Cardiac muscle cell (in vitro differentiated cells and primary cell): ENCODE data around the gene RNF40. TPM values are rescaled to one million over a fixed set of nuclear protein-coding genes. Genes with fewer than 3 reads are reported as not detected.

Experiments used
- DNase-seq, 2 donors: peaks; one replicate each; pipeline versions ENCODE4 v3.0.0 to v3.0.0-alpha.2; 2010 to 2017; ENCODE audit warnings: low read depth in 1 of 2, low spot score in 1 of 2
- H3K27ac ChIP-seq: fragments of 200-600 bp; sonication (generic); 2 replicates; pipeline ENCODE4 v1.5.1; 2016
- H3K27me3 ChIP-seq: fragments of 200-600 bp; sonication (generic); 2 replicates; pipeline ENCODE4 v1.6.0; 2016; ENCODE audit warnings: control low read depth
- H3K36me3 ChIP-seq: fragments of 200-600 bp; sonication (generic); 2 replicates; pipeline ENCODE4 v1.5.1; 2016; ENCODE audit warnings: control low read depth
- H3K4me1 ChIP-seq: fragments of 200-600 bp; sonication (generic); 2 replicates; pipeline ENCODE4 v1.8.1; 2017; ENCODE audit warnings: low read depth, mild to moderate bottlenecking, mixed run types
- H3K4me3 ChIP-seq: fragments of 200-600 bp; sonication (generic); 2 replicates; pipeline ENCODE4 v1.5.1; 2016; ENCODE audit warnings: mild to moderate bottlenecking
- H3K9me3 ChIP-seq: fragments of 200-600 bp; sonication (generic); 2 replicates; pipeline ENCODE4 v1.5.1; 2017; ENCODE audit warnings: low read depth, mild to moderate bottlenecking, control low read depth
- polyA plus RNA-seq: library from polyadenylated mRNA; unstranded; fragments of >200 nt; fragmentation: Nextera tagmentation; extraction: Ambion mirVana; gene quantifications from 2 replicates; pipeline ENCODE4 v1.2.1, GENCODE V29; 2016
- total RNA-seq: library from RNA; depleted of rRNA; stranded (reverse); fragments of >200 nt; gene quantifications from 2 replicates; pipeline ENCODE4 v1.2.3, GENCODE V29; 2016
- TF ChIP-seq, protein P1 (sequence below): IDR thresholded peaks from 2 replicates; pipeline ENCODE4 v1.5.1; 2012; ENCODE audit warnings: low read depth, mild to moderate bottlenecking, low read length

The RNF40 gene
- total and polyA plus RNA-seq, 2 experiments from 2014 or later, result 76.3 to 104 TPM

DNA sequence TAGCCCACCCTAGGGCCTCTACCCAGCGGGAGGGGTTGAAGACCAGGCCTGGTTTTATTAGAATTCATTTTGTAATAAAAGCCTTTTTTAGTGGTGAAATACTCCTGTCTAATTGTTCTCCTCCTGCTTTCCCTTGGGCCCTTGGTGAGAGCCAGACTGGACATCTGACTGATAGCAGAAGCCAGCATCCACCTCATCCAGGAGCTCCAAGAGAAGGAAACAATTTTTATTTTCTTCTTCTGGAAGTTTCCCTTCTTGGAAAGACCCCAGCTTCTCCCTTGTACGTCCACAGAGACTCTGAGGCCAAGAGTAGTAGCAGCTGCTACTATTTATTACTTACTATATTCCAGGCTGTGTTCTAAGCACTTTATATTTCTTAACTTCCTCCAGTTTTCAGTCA is 17.9 kb upstream of the RNF40 start:
- TF ChIP-seq, protein P1, sequence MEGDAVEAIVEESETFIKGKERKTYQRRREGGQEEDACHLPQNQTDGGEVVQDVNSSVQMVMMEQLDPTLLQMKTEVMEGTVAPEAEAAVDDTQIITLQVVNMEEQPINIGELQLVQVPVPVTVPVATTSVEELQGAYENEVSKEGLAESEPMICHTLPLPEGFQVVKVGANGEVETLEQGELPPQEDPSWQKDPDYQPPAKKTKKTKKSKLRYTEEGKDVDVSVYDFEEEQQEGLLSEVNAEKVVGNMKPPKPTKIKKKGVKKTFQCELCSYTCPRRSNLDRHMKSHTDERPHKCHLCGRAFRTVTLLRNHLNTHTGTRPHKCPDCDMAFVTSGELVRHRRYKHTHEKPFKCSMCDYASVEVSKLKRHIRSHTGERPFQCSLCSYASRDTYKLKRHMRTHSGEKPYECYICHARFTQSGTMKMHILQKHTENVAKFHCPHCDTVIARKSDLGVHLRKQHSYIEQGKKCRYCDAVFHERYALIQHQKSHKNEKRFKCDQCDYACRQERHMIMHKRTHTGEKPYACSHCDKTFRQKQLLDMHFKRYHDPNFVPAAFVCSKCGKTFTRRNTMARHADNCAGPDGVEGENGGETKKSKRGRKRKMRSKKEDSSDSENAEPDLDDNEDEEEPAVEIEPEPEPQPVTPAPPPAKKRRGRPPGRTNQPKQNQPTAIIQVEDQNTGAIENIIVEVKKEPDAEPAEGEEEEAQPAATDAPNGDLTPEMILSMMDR, result no peak
- Histone ChIP-seq H3K4me3 (no peak overlapping the region), H3K27me3 (no peaks in the 10 kb centered on the region), H3K9me3 (no peaks in the 10 kb centered on the region), H3K27ac (no peak overlapping the region), H3K4me1 (no peaks in the 10 kb centered on the region), H3K36me3 (peaks cover 19% of the 10 kb centered on the region)
- no peak for DNase-seq

DNA sequence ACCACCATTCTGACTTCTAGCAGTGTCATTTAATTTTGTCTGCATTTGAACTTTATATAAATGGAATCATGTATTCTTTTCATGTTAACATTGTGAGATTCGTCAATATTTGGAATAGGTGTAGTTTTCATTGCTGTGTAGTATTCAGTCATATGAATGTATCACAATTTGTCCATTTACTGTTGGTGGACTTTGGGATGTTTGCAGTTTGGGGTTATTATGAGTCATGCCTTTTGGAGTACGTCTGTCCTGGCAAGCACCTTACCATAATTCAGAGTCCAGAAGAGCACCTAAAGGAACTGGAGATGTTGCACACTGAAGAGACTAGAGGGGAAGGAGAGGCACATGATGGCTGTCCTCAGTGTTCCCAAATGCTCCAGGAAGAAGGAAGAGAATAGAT is 17.0 kb upstream of the RNF40 start:
- H3K27ac ChIP-seq, result no peak overlapping the region
- no peak overlapping the region for H3K4me3 ChIP-seq
- TF ChIP-seq, protein P1, result no peak

DNA sequence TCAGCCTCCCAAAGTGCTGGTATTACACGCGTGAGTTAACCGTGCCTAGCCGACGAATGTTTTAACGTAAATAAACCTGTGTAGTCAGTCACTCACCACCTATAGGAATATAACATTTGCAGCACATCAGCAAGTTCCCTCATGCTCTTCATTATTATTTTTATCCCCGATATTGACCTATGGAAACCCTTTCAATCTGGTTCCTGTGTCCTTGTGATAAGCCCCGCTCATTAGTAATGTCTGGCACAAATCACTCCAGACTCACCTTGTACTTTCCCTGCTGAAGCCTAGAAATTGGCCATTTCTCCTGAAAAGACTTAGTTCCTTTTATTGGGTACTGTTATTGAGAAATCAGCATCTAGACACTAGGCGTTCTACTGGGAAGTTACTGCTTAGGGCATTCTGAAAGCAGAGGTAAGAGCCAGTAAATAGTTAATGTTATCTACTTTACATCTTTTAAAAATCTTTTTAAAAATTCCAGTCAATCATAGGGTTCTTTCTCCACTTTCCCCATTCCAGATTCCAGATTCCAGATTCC is 15.4 kb upstream of the RNF40 start:
- no peak for DNase-seq
- Histone ChIP-seq H3K4me1 (no peaks in the 10 kb centered on the region), H3K36me3 (peaks cover 14% of the 10 kb centered on the region), H3K27ac (no peak overlapping the region), H3K27me3 (no peaks in the 10 kb centered on the region), H3K4me3 (no peak overlapping the region), H3K9me3 (no peaks in the 10 kb centered on the region)
- TF ChIP-seq, protein P1, result no peak

More for the DNA sequence above, 17.0 kb upstream of the RNF40 start:
- H3K36me3 ChIP-seq, result peaks cover 14% of the 10 kb centered on the region
- H3K4me1 ChIP-seq, result no peaks in the 10 kb centered on the region
- DNase-seq, result no peak
- H3K9me3 ChIP-seq, result no peaks in the 10 kb centered on the region
- H3K27me3 ChIP-seq, result no peaks in the 10 kb centered on the region

DNA sequence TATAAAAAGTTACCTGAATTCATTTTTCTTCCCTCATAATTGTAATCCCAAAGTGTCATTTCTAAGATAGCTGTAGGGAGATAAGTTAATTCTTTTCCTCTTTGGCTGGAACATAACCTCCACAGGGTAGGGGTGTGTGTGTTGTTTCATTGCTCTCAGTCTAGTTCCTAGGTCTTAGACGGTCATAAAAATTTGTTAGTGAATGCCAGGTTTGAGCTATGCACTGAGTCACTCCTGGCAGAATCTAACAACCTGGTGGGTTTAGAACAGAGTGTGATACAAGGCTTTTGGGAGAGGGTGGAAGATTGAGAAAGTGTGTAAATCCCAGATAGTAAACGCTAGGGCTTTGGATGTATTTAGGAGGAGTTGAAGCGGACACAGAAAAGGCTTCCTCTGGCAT is 14.8 kb upstream of the RNF40 start:
- Histone ChIP-seq H3K9me3 (no peaks in the 10 kb centered on the region), H3K36me3 (peaks cover 14% of the 10 kb centered on the region), H3K4me1 (no peaks in the 10 kb centered on the region), H3K27me3 (no peaks in the 10 kb centered on the region), H3K4me3 (peak overlapping the region; percentile 35), H3K27ac (peak overlapping the region; percentile 68)
- TF ChIP-seq, protein P1, result no peak
- peak in 1 of 2 donors; percentile 18 for DNase-seq

DNA sequence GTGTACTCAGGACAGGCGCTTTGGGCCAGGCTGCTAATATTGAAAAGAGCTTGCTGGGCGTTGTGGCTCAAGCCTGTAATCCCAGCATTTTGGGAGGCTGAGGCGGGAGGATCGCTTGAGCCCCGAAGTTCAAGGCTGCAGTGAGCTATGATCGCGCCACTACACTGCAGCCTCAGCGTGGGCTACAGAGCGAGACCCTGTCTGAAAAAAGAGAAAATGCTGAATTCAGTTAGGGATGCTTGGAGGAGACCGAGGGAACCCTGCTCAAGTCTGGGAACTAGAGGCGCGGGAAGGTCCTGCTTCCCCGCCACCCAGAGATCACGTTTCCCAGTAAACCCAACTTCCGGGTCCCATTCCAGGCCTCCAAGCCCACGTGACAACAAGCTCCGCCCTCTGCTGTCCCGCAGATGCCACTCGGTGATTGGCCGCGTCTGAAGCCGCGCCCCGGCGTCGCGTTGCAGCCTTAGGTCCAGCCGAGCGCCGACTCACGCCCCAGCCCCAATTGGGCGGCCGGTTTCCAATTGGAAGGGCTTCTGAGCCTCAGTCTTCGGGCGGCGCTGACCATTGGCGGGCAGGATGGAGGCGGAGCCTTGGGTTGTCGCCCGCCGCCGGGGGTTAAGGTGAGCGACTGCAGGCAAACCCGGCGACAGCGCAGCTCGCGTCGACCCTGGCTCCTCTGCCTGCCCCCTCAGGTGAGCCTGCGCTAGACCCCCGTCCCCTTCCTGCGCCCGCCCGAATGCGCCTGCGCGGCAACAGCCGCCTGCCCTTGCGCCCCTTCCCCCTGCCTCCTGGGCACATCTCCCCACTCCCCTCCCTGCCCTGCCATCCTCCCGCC is 14.1 kb upstream of the RNF40 start, which contains the start of gene PHKG2:
TSS of gene PHKG2 (plus strand) at position 627 of the 835 bp plus-strand sequence. CDS start 396 bp downstream, outside the sequence.
- Histone ChIP-seq H3K36me3 (peaks cover 18% of the 10 kb centered on the region), H3K27me3 (no peaks in the 10 kb centered on the region), H3K4me1 (no peaks in the 10 kb centered on the region), H3K9me3 (no peaks in the 10 kb centered on the region), H3K4me3 (peak within 1 kb of the TSS; percentile 87), H3K27ac (peak within 1 kb of the TSS; percentile 81)
- TF ChIP-seq, protein P1, result no peak
- DNase-seq, result peak; percentile 99 to 100
